GM12872 (cell line): ENCODE results near the gene AMT.

Experiments
- CTCF ChIP-seq: IDR thresholded peaks from 3 replicates; pipeline ENCODE4 v1.5.1; 2011; ENCODE audit warnings: low read depth, mild to moderate bottlenecking, low read length, moderate library complexity; ENCODE audit not compliant: insufficient read depth

AMT gene

GRCh38 chr3:49422379-49423248, at the start of gene AMT:
AMT (minus strand) TSS chr3:49422473; CDS start chr3:49422450, 23 bp downstream.
- TF ChIP-seq CTCF: no peak

GRCh38 chr3:49470714-49471420, 48.6 kb upstream of the AMT start:
- 0 out of 3 replicates have a peak, but pooled peaks have one; percentile 4 for TF ChIP-seq CTCF

GRCh38 chr3:49469936-49470713, 47.9 kb upstream of the AMT start, which contains the start of gene DAG1:
DAG1 (plus strand) TSS chr3:49470267; CDS start chr3:49510535, 40,268 bp downstream.
- no peak for TF ChIP-seq CTCF

- TF ChIP-seq CTCF: no peak
These were observed 47.0 kb upstream of the AMT start for GRCh38 chr3:49469037-49469935.

GRCh38 chr3:49466085-49466484, 43.8 kb upstream of the AMT start:
- no peak for TF ChIP-seq CTCF

- no peak for TF ChIP-seq CTCF
These were observed 43.2 kb upstream of the AMT start for GRCh38 chr3:49465270-49466034.
